Measurements from ENCODE around the gene KHK. TPM values are rescaled to one million over a fixed set of nuclear protein-coding genes. Genes with fewer than 3 reads are reported as not detected.
A peak's percentile ranks its signal among the peaks of the same experiment; 100 is the strongest.

Gene KHK
- total and polyA plus RNA-seq, 2 of the 8 experiments (the other 6 are each of a cell fraction or from before 2014, with no cell fraction given): 11.0 to 17.7 TPM

DNA sequence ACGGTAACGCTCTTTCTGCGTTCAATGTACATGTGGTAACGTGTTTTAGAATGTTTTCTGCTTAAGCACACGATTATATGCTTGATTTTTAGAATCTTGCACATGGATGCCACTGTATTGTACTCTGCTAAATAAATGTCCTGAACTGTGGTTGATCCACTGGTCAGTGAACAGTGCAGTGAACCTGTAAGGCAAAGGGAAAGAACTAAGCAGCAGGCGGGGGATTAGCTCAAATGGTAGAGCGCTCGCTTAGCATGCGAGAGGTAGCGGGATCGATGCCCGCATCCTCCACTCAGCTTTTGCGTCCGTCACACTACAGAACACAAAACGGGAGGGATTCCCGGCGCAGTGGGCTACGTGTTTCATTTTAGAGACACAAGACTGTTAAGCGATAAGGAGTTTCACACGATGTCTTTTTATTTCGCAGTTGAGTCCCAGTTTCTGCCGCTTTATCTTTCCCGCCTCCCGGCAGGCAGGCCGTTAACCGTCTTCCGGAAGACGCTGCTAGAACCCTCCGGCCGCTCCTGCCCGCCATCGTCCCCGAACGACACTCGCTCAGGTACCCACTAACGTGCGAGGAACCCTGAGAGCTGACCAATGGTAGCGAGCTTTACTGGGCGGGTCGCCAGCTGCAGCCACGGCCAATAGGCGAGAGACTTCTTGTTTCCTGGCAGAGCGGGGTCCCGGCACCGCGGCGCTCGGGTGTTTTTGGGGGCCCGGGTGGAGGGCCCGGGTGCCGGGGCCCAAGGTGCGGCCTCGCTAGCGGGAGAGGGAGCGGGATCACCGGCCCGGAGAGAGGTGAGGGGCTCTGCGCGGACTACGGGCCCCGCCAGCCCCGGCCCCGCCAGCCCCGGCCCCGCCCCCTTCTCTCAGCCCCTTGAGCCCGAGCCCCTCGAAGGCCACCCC is 35.3 kb upstream of the KHK start, which contains the start of gene AGBL5 (continued):
- TF ChIP-seq SAP30 (IDR thresholded peaks at IDR 0.05; ENCODE audit: insufficient read depth, insufficient replicate concordance, low read length): no peak
- TF ChIP-seq SP4 (IDR thresholded peaks at IDR 0.05; ENCODE audit: low read length): peak; percentile 85; the same call in 1 of the 2 replicates
- TF ChIP-seq RAD21 (IDR thresholded peaks at IDR 0.05 in 1 of 2, conservative IDR thresholded peaks at IDR 0.05 in 1 of 2; ENCODE audit: low read depth in 2 of 2, low read length in 2 of 2): no peak
- 0 out of 2 replicates have a peak, but pooled peaks have one; percentile 62 for TF ChIP-seq KDM1A (IDR thresholded peaks at IDR 0.05; ENCODE audit: borderline replicate concordance, low read length)
- no peak for TF ChIP-seq CHD1 (IDR thresholded peaks at IDR 0.05; ENCODE audit: low read depth, low read length)
- TF ChIP-seq, protein P1, sequence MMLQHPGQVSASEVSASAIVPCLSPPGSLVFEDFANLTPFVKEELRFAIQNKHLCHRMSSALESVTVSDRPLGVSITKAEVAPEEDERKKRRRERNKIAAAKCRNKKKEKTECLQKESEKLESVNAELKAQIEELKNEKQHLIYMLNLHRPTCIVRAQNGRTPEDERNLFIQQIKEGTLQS (IDR thresholded peaks at IDR 0.05; ENCODE audit: insufficient read depth, low read depth, low read length): no peak
- TF ChIP-seq SP1 (IDR thresholded peaks at IDR 0.05; ENCODE audit: low read depth, low read length): peak; percentile 77
- TF ChIP-seq TEAD4 (IDR thresholded peaks at IDR 0.05; ENCODE audit: low read depth, low read length): peak; percentile 71
- peak; percentile 82 for TF ChIP-seq MAFK (IDR thresholded peaks at IDR 0.05; ENCODE audit: low read depth, low read length)
- TF ChIP-seq PHF8 (conservative IDR thresholded peaks at IDR 0.05; ENCODE audit: low read depth, low read length): peak; percentile 64
- TF ChIP-seq FOSL1 (IDR thresholded peaks at IDR 0.05; ENCODE audit: insufficient read depth, low read depth, low read length): no peak
- TF ChIP-seq RBBP5 (IDR thresholded peaks at IDR 0.05; ENCODE audit: borderline replicate concordance, low read depth, low read length): peak; percentile 95
- TF ChIP-seq TCF12 (IDR thresholded peaks at IDR 0.05; ENCODE audit: low read depth, low read length): 0 out of 2 replicates have a peak, but pooled peaks have one; percentile 41
- TF ChIP-seq POLR2A (IDR thresholded peaks at IDR 0.05; ENCODE audit: control extremely low read depth in 1 of 2, low read depth in 2 of 2, low read length in 2 of 2): peak; percentile 51 to 74; a peak in 2 of 3 replicates
- TF ChIP-seq GTF2F1 (IDR thresholded peaks at IDR 0.05; ENCODE audit: borderline replicate concordance, low read depth, low read length): no peak
- peak; percentile 78 for TF ChIP-seq ASH2L (IDR thresholded peaks at IDR 0.05; ENCODE audit: low read length)
- 0 out of 2 replicates have a peak, but pooled peaks have one; percentile 41 for TF ChIP-seq POLR2AphosphoS5 (IDR thresholded peaks at IDR 0.05; ENCODE audit: low read depth, low read length)
- TF ChIP-seq KDM5A (IDR thresholded peaks at IDR 0.05; ENCODE audit: low read length): no peak
- TF ChIP-seq SIX5 (IDR thresholded peaks at IDR 0.05; ENCODE audit: low read depth, low read length): no peak
- peak; percentile 88 to 92; a peak in 3 of 4 replicates for TF ChIP-seq HDAC2 (IDR thresholded peaks at IDR 0.05; ENCODE audit: borderline replicate concordance in 1 of 2, low read depth in 2 of 2, low read length in 2 of 2)
- TF ChIP-seq ZNF274 (IDR thresholded peaks at IDR 0.05; ENCODE audit: borderline replicate concordance, extremely low read depth, low read length): no peak
- no peak for TF ChIP-seq JUN (IDR thresholded peaks at IDR 0.05; ENCODE audit: low read depth, low read length)
- TF ChIP-seq SIN3A (conservative IDR thresholded peaks at IDR 0.05 in 1 of 2, IDR thresholded peaks at IDR 0.05 in 1 of 2; ENCODE audit: low read depth in 1 of 2, low read length in 2 of 2): peak in 1 of 2 experiments; percentile 86; a peak in 2 of 4 replicates
